Stimulated activated CD4-positive, alpha-beta T cell treated with anti-CD3 and anti-CD28 coated beads, Interleukin-12 subunit alpha, Interleukin-12 subunit beta, amount 100 ng/mL, for 24 hours (primary cell): ENCODE measurements around the gene DOCK1.

ENCODE experiments used
- DNase-seq, 2 experiments: peaks; one replicate each; pipeline ENCODE4 v3.0.0-alpha.2; 2020; ENCODE audit warnings: low read depth in 2 of 2

Gene DOCK1

GRCh38 chr10:126950401-126951105 lies 45.3 kb downstream of the DOCK1 start:
- DNase-seq: no peak

- DNase-seq: no peak
Observed at GRCh38 chr10:126953886-126954285, 48.7 kb downstream of the DOCK1 start.

- DNase-seq: no peak
Observed at GRCh38 chr10:126955396-126955795, 50.2 kb downstream of the DOCK1 start.

GRCh38 chr10:126955934-126956711 lies 50.9 kb downstream of the DOCK1 start:
- no peak for DNase-seq

- no peak for DNase-seq
Observed at GRCh38 chr10:126956712-126957108, 51.5 kb downstream of the DOCK1 start.

GRCh38 chr10:126957111-126957510 lies 51.9 kb downstream of the DOCK1 start:
- DNase-seq: no peak

GRCh38 chr10:126959431-126959830 lies 54.2 kb downstream of the DOCK1 start:
- DNase-seq: no peak

GRCh38 chr10:126959906-126960685 lies 54.9 kb downstream of the DOCK1 start:
- no peak for DNase-seq

- DNase-seq: no peak
Observed at GRCh38 chr10:126963354-126963753, 58.1 kb downstream of the DOCK1 start.

- DNase-seq: no peak
Observed at GRCh38 chr10:126964190-126964589, 59.0 kb downstream of the DOCK1 start.

GRCh38 chr10:126966938-126967337 lies 61.7 kb downstream of the DOCK1 start:
- no peak for DNase-seq

- no peak for DNase-seq
Observed at GRCh38 chr10:126969310-126969709, 64.1 kb downstream of the DOCK1 start.

GRCh38 chr10:126972635-126973414 lies 67.6 kb downstream of the DOCK1 start:
- DNase-seq: no peak

GRCh38 chr10:126975221-126975620 lies 70.0 kb downstream of the DOCK1 start:
- DNase-seq: no peak

GRCh38 chr10:126977216-126977615 lies 72.0 kb downstream of the DOCK1 start:
- DNase-seq: no peak

- no peak for DNase-seq
Observed at GRCh38 chr10:126979311-126979710, 74.1 kb downstream of the DOCK1 start.

- DNase-seq: no peak
Observed at GRCh38 chr10:126993208-126993607, 88.0 kb downstream of the DOCK1 start.

- no peak for DNase-seq
Observed at GRCh38 chr10:126997801-126998590, 92.8 kb downstream of the DOCK1 start.

- no peak for DNase-seq
Observed at GRCh38 chr10:127000598-127000997, 95.4 kb downstream of the DOCK1 start.

GRCh38 chr10:127003032-127003685 lies 97.9 kb downstream of the DOCK1 start:
- DNase-seq: no peak
